Neural progenitor cell (in vitro differentiated cells): ENCODE results near the gene SMIM28. TPM values are rescaled to one million over a fixed set of nuclear protein-coding genes. Genes with fewer than 3 reads are reported as not detected.

ENCODE experiments used
- DNase-seq: peaks from one replicate; pipeline ENCODE4 v3.0.0-alpha.2; 2016; ENCODE audit warnings: low spot score
- H2AFZ ChIP-seq: fragments of 200-600 bp; sonication (generic); replicated peaks from 2 replicates; pipeline ENCODE4 v1.6.1; 2016; ENCODE audit warnings: antibody characterized with exemption
- H3F3A ChIP-seq: fragments of 200-600 bp; sonication (generic); 2 replicates; pipeline ENCODE4 v1.6.1; 2016; ENCODE audit warnings: antibody characterized with exemption, low read depth
- H3K27ac ChIP-seq: fragments of 200-600 bp; sonication (generic); 2 replicates; pipeline ENCODE4 v1.5.1; 2016; ENCODE audit warnings: mild to moderate bottlenecking
- H3K27me3 ChIP-seq: fragments of 200-600 bp; sonication (generic); 2 replicates; pipeline ENCODE4 v1.6.1; 2016; ENCODE audit warnings: mild to moderate bottlenecking, moderate library complexity
- H3K36me3 ChIP-seq: fragments of 200-600 bp; sonication (generic); 2 replicates; pipeline ENCODE4 v1.5.1; 2016
- H3K4me1 ChIP-seq: fragments of 200-600 bp; sonication (generic); 2 replicates; pipeline ENCODE4 v1.6.1; 2016; ENCODE audit warnings: mixed run types
- H3K4me2 ChIP-seq: fragments of 200-600 bp; sonication (generic); 2 replicates; pipeline ENCODE4 v1.6.1; 2016
- H3K4me3 ChIP-seq: fragments of 200-600 bp; sonication (generic); 2 replicates; pipeline ENCODE4 v1.5.1; 2016
- H3K79me2 ChIP-seq: fragments of 200-600 bp; sonication (generic); 2 replicates; pipeline ENCODE4 v1.6.1; 2016; ENCODE audit warnings: low read depth
- H3K9ac ChIP-seq: fragments of 200-600 bp; sonication (generic); 2 replicates; pipeline ENCODE4 v1.6.1; 2016
- H3K9me3 ChIP-seq: fragments of 200-600 bp; sonication (generic); 2 replicates; pipeline ENCODE4 v1.5.1; 2016; ENCODE audit warnings: low read depth
- H4K20me1 ChIP-seq: fragments of 200-600 bp; sonication (generic); 2 replicates; pipeline ENCODE4 v1.6.1; 2016; ENCODE audit warnings: low read depth
- H3K27ac Mint-ChIP-seq: 3 replicates; pipeline ENCODE4 v1.8.0; 2021; ENCODE audit warnings: mixed read lengths
- H3K27me3 Mint-ChIP-seq: 2 replicates; pipeline ENCODE4 v1.8.0; 2022; ENCODE audit warnings: low read depth, mild to moderate bottlenecking, inconsistent platforms, moderate library complexity, mixed read lengths; ENCODE audit not compliant: insufficient read depth
- H3K36me3 Mint-ChIP-seq: 3 replicates; pipeline ENCODE4 v1.8.0; 2021; ENCODE audit warnings: mixed read lengths
- H3K4me1 Mint-ChIP-seq: 3 replicates; pipeline ENCODE4 v1.8.0; 2021; ENCODE audit warnings: mixed read lengths
- H3K4me3 Mint-ChIP-seq: 3 replicates; pipeline ENCODE4 v1.8.0; 2021; ENCODE audit warnings: mild to moderate bottlenecking, moderate library complexity, mixed read lengths
- H3K9me3 Mint-ChIP-seq: 3 replicates; pipeline ENCODE4 v1.8.0; 2020; ENCODE audit warnings: mixed read lengths
- CTCF ChIP-seq: fragments of 200-600 bp; sonication (generic); IDR thresholded peaks from 2 replicates; pipeline ENCODE4 v1.5.1; 2017; ENCODE audit warnings: antibody characterized with exemption, mild to moderate bottlenecking
- EZH2 ChIP-seq: fragments of 200-600 bp; sonication (generic); IDR thresholded peaks from 2 replicates; pipeline ENCODE4 v1.6.1; 2017; ENCODE audit warnings: antibody characterized with exemption, mild to moderate bottlenecking, moderate library complexity
- EZH2phosphoT487 ChIP-seq: fragments of 200-600 bp; sonication (generic); IDR thresholded peaks from 2 replicates; pipeline ENCODE4 v1.6.1; 2017; ENCODE audit warnings: antibody characterized with exemption
- total RNA-seq: library from RNA; depleted of rRNA; stranded (reverse); fragments of >200 nt; gene quantifications from 2 replicates; pipeline ENCODE4 v1.2.3, GENCODE V29; 2015; ENCODE audit warnings: low replicate concordance

Gene SMIM28
- total RNA-seq, 1 donor from 2014 or later: not detected

- Histone ChIP-seq H3K4me1 (no peaks in the 10 kb centered on the region), H3K4me2 (no peak overlapping the region), H3K79me2 (peaks cover 9% of the 10 kb centered on the region), H3K36me3 (no peaks in the 10 kb centered on the region), H3K27me3 (no peaks in the 10 kb centered on the region), H3K9ac (no peak overlapping the region), H4K20me1 (no peaks in the 10 kb centered on the region), H3F3A (no peaks in the 10 kb centered on the region), H3K27ac (no peak overlapping the region), H3K4me3 (no peak overlapping the region), H2AFZ (no peak overlapping the region), H3K9me3 (no peaks in the 10 kb centered on the region)
- Mint-ChIP-seq H3K4me1 (peaks cover 8% of the 10 kb centered on the region), H3K36me3 (peaks cover 25% of the 10 kb centered on the region), H3K27me3 (no peaks in the 10 kb centered on the region), H3K27ac (no peak overlapping the region), H3K9me3 (no peaks in the 10 kb centered on the region), H3K4me3 (no peak overlapping the region)
- no peak for TF ChIP-seq EZH2phosphoT487
- TF ChIP-seq EZH2: no peak
- no peak for TF ChIP-seq CTCF
- no peak for DNase-seq
These were observed 28.7 kb downstream of the SMIM28 start for GRCh38 chr6:138406443-138406842.

GRCh38 chr6:138410048-138410735, 32.5 kb downstream of the SMIM28 start:
- peaks cover 41% of the 10 kb centered on the region for H3K36me3 Mint-ChIP-seq
- no peak for DNase-seq
- H3K27me3 ChIP-seq: no peaks in the 10 kb centered on the region
- peaks cover 4% of the 10 kb centered on the region for H3K4me1 ChIP-seq
- peaks cover 6% of the 10 kb centered on the region for H3K4me1 Mint-ChIP-seq
- H3K9me3 ChIP-seq: no peaks in the 10 kb centered on the region
- no peak overlapping the region for H3K9ac ChIP-seq
- no peak overlapping the region for H3K4me3 Mint-ChIP-seq
- no peaks in the 10 kb centered on the region for H3K9me3 Mint-ChIP-seq
- TF ChIP-seq EZH2phosphoT487: no peak
- TF ChIP-seq CTCF: no peak
- no peak for TF ChIP-seq EZH2
- H3K27me3 Mint-ChIP-seq: no peaks in the 10 kb centered on the region
- H3K4me3 ChIP-seq: no peak overlapping the region
- H3K79me2 ChIP-seq: peaks cover 2% of the 10 kb centered on the region
- no peak overlapping the region for H3K27ac Mint-ChIP-seq
- no peaks in the 10 kb centered on the region for H4K20me1 ChIP-seq
- no peaks in the 10 kb centered on the region for H3K36me3 ChIP-seq
- H3K27ac ChIP-seq: no peak overlapping the region
- H3F3A ChIP-seq: peaks cover 8% of the 10 kb centered on the region
- H3K4me2 ChIP-seq: no peak overlapping the region
- no peak overlapping the region for H2AFZ ChIP-seq

DNA sequence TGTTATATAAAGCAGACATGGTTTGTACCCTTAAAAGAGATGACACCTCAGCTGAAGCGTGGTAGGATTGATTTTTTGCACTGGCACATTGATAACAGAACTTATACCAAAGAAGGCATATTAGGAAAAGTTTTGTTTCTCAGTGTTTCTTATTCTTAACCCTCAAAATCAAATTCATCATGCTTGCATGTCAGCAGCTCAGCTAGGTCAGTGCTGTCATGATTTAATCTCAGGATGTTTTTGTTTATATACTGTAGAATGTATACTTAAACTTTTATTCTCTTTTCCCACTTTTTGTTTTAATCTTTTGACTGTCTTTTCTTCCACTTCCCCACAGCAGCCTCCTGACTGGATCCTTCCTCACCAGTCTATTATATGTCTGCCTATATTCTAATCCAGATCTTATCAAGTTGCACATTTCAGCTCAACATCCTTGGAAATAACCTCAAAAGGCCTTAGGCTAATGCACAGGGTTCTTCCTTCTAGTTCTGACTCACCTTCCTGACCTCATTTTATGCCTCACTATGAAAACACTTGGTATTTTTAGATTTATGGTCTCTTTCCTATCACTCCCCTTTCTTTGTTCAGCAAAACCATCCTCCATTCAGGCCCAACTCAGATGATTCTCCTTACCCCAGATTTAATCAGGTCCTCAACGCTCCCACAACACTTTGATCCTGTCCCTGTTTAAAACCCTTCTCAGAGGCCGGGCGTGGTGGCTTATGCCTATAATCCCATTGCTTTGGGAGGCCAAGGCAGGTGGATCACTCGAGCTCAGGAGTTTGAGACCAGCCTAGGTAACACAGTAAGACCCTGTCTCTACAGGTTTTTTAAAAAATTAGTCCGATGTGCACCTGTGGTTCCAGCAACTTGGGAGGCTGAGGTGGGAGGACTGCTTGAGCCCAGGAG, 33.5 kb downstream of the SMIM28 start:
- Histone ChIP-seq H3K9ac (no peak overlapping the region), H3K4me1 (peaks cover 4% of the 10 kb centered on the region)

More for the DNA sequence above, 33.5 kb downstream of the SMIM28 start:
- no peaks in the 10 kb centered on the region for H3K79me2 ChIP-seq
- no peaks in the 10 kb centered on the region for H3K27me3 ChIP-seq
- H3K27ac ChIP-seq: no peak overlapping the region
- no peak for DNase-seq
- Mint-ChIP-seq H3K9me3 (no peaks in the 10 kb centered on the region), H3K4me1 (peaks cover 5% of the 10 kb centered on the region), H3K27ac (no peak overlapping the region), H3K36me3 (peaks cover 39% of the 10 kb centered on the region), H3K4me3 (no peak overlapping the region), H3K27me3 (no peaks in the 10 kb centered on the region)
- H4K20me1 ChIP-seq: no peaks in the 10 kb centered on the region
- H2AFZ ChIP-seq: no peak overlapping the region
- no peak for TF ChIP-seq EZH2phosphoT487
- TF ChIP-seq CTCF: no peak
- TF ChIP-seq EZH2: no peak
- H3K9me3 ChIP-seq: no peaks in the 10 kb centered on the region
- H3K36me3 ChIP-seq: no peaks in the 10 kb centered on the region
- peaks cover 8% of the 10 kb centered on the region for H3F3A ChIP-seq
- no peak overlapping the region for H3K4me3 ChIP-seq
- no peak overlapping the region for H3K4me2 ChIP-seq
